Endometrium (tissue), 2 donors: Measurements from ENCODE around the gene SND1.

Source experiments
- FAIRE-seq: peaks from 2 replicates; lab custom pipeline; 2012; peaks lifted over from hg19 to GRCh38; lab: Jason Lieb, UNC
- donor health status: control.
- donor health status: control.

Gene SND1

GRCh38 chr7:127934711-127935110 is 282.7 kb downstream of the SND1 start:
- no peak for FAIRE-seq

- FAIRE-seq = no peak
Measured at GRCh38 chr7:127935847-127936376, 283.9 kb downstream of the SND1 start.

GRCh38 chr7:127937066-127937680 is 285.2 kb downstream of the SND1 start:
- no peak for FAIRE-seq

GRCh38 chr7:127938588-127938987 is 286.6 kb downstream of the SND1 start:
- no peak for FAIRE-seq

GRCh38 chr7:127940381-127941160 is 288.6 kb downstream of the SND1 start:
- FAIRE-seq = no peak

GRCh38 chr7:127941476-127942210 is 289.6 kb downstream of the SND1 start:
- no peak for FAIRE-seq

- no peak for FAIRE-seq
Measured at GRCh38 chr7:127943541-127944521, 291.8 kb downstream of the SND1 start.

GRCh38 chr7:127946111-127946510 is 294.1 kb downstream of the SND1 start:
- no peak for FAIRE-seq

- FAIRE-seq = no peak
Measured at GRCh38 chr7:127946847-127947246, 294.9 kb downstream of the SND1 start.

GRCh38 chr7:127948312-127948711 is 296.3 kb downstream of the SND1 start:
- FAIRE-seq = no peak

GRCh38 chr7:127948930-127949329 is 296.9 kb downstream of the SND1 start:
- FAIRE-seq = no peak

GRCh38 chr7:127949769-127950222 is 297.8 kb downstream of the SND1 start:
- FAIRE-seq = no peak

GRCh38 chr7:127950233-127950935 is 298.4 kb downstream of the SND1 start:
- FAIRE-seq = no peak

GRCh38 chr7:127953423-127954356 is 301.7 kb downstream of the SND1 start:
- no peak for FAIRE-seq

GRCh38 chr7:127954357-127954748 is 302.4 kb downstream of the SND1 start:
- no peak for FAIRE-seq

- no peak for FAIRE-seq
Measured at GRCh38 chr7:127955051-127955531, 303.1 kb downstream of the SND1 start.

GRCh38 chr7:127957886-127958285 is 305.9 kb downstream of the SND1 start:
- FAIRE-seq = no peak

- no peak for FAIRE-seq
Measured at GRCh38 chr7:127959770-127960169, 307.8 kb downstream of the SND1 start.

GRCh38 chr7:127961786-127962453 is 309.9 kb downstream of the SND1 start:
- FAIRE-seq = no peak
